NAMALWA (cell line): Measurements from ENCODE around the gene RNF138.
A peak's percentile ranks its signal among the peaks of the same experiment; 100 is the strongest.
"Not testable (repeated sequence)": the region's sequence is repeated elsewhere in the genome, so short reads cannot be mapped to it uniquely, and the experiment has no call there.

Experiments
- DNase-seq: peaks from one replicate; pipeline ENCODE4 v3.0.0-alpha.2; 2015; ENCODE audit warnings: low spot score

The RNF138 gene

GRCh38 chr18:32095192-32095899, 3.7 kb downstream of the RNF138 start:
- no peak for DNase-seq

- DNase-seq: no peak
Measured at GRCh38 chr18:32095900-32096229, 4.2 kb downstream of the RNF138 start.

GRCh38 chr18:32096946-32097345, 5.3 kb downstream of the RNF138 start:
- no peak for DNase-seq

GRCh38 chr18:32104516-32104915, 12.8 kb downstream of the RNF138 start:
- no peak for DNase-seq

GRCh38 chr18:32110005-32110404, 18.3 kb downstream of the RNF138 start:
- DNase-seq: no peak

- no peak for DNase-seq
Measured at GRCh38 chr18:32111706-32112105, 20.0 kb downstream of the RNF138 start.

GRCh38 chr18:32112826-32113225, 21.2 kb downstream of the RNF138 start:
- no peak for DNase-seq

- DNase-seq: no peak
Measured at GRCh38 chr18:32114293-32114942, 22.7 kb downstream of the RNF138 start.

- DNase-seq: no peak
Measured at GRCh38 chr18:32122039-32122438, 30.4 kb downstream of the RNF138 start.

GRCh38 chr18:32126538-32126937, 34.9 kb downstream of the RNF138 start:
- no peak for DNase-seq

- DNase-seq: no peak
Measured at GRCh38 chr18:32135625-32136024, 44.0 kb downstream of the RNF138 start.

- no peak for DNase-seq
Measured at GRCh38 chr18:32138332-32138982, 46.8 kb downstream of the RNF138 start.

GRCh38 chr18:32139835-32140283, 48.2 kb downstream of the RNF138 start:
- no peak for DNase-seq

- DNase-seq: no peak
Measured at GRCh38 chr18:32148185-32148870, 56.7 kb downstream of the RNF138 start.

GRCh38 chr18:32152705-32153448, 61.2 kb downstream of the RNF138 start:
- DNase-seq: no peak

GRCh38 chr18:32156855-32157254, 65.2 kb downstream of the RNF138 start:
- no peak for DNase-seq

GRCh38 chr18:32157580-32157979, 65.9 kb downstream of the RNF138 start:
- no peak for DNase-seq

- DNase-seq: peak; percentile 86
Measured at GRCh38 chr18:32158108-32158624, 66.5 kb downstream of the RNF138 start.

GRCh38 chr18:32158631-32159030, 67.0 kb downstream of the RNF138 start:
- DNase-seq: not testable (repeated sequence)

- no peak for DNase-seq
Measured at GRCh38 chr18:32160547-32160946, 68.9 kb downstream of the RNF138 start.

- DNase-seq: no peak
Measured at GRCh38 chr18:32167980-32168730, 76.5 kb downstream of the RNF138 start.
